Measurements from ENCODE around the gene ASGR2.

The ASGR2 gene

GRCh38 chr17:7058831-7059447 lies 55.7 kb downstream of the ASGR2 start:
- DNase-seq: no peak

- no peak for DNase-seq
Observed at GRCh38 chr17:7056386-7056785, 58.2 kb downstream of the ASGR2 start.

Measured in COR-L47 (cell line).